HFF-Myc (cell line): ENCODE measurements around the gene DCTN1.

Experiments used
- DNase-seq: peaks from one replicate; pipeline ENCODE4 v3.0.0-alpha.2; 2011; ENCODE audit warnings: low read depth; ENCODE audit errors: extremely low read depth
- H3K4me3 ChIP-seq: replicated peaks from 2 replicates; pipeline ENCODE4 v1.5.1; 2011; ENCODE audit warnings: low read depth, mild to moderate bottlenecking, control low read depth, low read length
- CTCF ChIP-seq: IDR thresholded peaks from 2 replicates; pipeline ENCODE4 v1.5.1; 2012; ENCODE audit warnings: mild to moderate bottlenecking, low read depth, low read length, control low read depth; ENCODE audit errors: missing control alignments

Gene DCTN1

DNA sequence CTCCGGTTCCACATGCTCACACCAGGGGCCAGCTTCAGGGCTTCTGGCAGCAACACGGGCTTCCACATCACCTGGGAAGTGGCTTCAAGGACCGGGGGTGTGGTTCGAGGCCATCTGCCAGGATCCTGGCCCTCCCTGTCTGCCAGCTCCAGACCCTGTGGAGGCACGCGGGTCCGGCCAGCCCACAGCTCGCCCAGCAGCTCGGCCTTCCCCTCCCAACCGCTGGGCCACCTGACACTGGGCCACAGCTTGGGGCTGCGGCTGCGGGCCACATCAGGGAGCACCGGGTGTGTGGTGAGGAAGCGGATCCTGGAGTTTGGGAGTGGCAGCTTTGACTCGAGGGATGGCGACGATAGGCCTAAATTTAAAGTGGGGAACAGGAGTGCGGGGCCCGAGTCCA lies 34.3 kb upstream of the DCTN1 start:
- TF ChIP-seq CTCF: no peak
- no peak for DNase-seq
- peak overlapping the region; percentile 29; the same call in 1 of the 2 replicates for H3K4me3 ChIP-seq

GRCh38 chr2:74413001-74413698 lies 33.0 kb upstream of the DCTN1 start:
- H3K4me3 ChIP-seq: no peak overlapping the region
- no peak for TF ChIP-seq CTCF
- DNase-seq: no peak

GRCh38 chr2:74407682-74408081 lies 27.6 kb upstream of the DCTN1 start:
- TF ChIP-seq CTCF: no peak
- no peak for DNase-seq
- H3K4me3 ChIP-seq: no peak overlapping the region

- no peak for DNase-seq
- no peak for TF ChIP-seq CTCF
These were observed 25.9 kb upstream of the DCTN1 start for GRCh38 chr2:74406035-74406434.

DNA sequence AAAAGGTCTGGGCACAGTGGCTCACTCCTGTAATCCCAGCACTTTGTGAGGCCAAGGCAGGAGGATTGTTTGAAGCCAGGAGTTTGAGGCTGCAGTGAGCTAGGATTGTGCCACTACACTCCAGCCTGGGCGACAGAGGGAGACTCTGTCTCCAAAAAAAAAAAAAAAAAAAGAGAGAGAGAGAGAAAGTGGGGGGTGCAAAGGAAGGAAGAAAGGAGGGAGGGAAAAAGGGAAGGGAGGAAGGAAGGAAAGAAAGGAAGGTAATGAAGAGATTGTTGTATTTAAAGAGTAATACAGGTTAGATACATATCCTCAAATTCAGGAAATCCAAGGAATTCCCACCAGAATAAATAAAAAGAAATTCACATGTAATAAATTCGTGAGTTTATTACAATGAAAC lies 21.8 kb upstream of the DCTN1 start:
- no peak for TF ChIP-seq CTCF
- DNase-seq: no peak
- no peak overlapping the region for H3K4me3 ChIP-seq

More at GRCh38 chr2:74406035-74406434, 25.9 kb upstream of the DCTN1 start:
- no peak overlapping the region for H3K4me3 ChIP-seq

DNA sequence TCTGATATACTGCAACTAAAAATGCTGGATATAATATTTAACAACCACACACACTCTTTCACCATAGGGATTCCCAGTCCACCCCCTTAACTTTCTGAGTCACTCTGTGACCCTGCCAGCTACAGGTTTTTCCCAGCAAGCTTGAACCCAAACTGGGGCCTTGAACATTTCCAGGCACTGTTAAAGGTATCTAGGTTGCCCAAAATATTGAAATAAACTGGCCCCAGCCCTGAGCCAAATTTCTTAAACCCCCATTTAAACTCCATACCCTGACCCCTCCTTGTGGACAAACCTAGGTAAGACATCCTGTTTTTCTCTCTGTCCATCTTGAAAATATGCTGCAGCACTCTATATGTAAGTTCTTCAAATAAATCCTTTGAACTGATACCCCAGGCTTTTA lies 19.7 kb upstream of the DCTN1 start:
- no peak overlapping the region for H3K4me3 ChIP-seq
- TF ChIP-seq CTCF: peak; percentile 51
- DNase-seq: no peak

DNA sequence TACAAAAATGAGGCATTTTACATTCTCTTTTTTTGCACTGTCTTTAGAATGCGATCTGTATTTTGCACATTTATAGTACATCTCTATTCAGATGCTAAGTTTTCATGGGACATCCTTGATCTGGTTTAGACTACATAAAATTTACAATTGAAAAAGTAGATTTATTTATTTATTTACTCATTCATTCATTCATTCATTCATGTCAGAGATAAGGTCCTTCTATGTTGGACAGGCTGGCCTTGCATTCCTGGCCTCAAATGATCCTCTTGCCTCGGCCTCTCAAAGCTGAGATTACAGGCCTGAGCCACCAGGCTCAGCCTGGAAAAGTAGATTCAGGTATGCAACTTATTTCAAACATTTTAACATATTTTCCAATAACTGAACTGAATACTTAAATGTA lies 16.0 kb upstream of the DCTN1 start:
- DNase-seq: no peak
- H3K4me3 ChIP-seq: no peak overlapping the region
- TF ChIP-seq CTCF: no peak
